Ovary (tissue), 3 donors: ENCODE measurements around the gene GBP6.

ENCODE experiments used
- CTCF ChIP-seq, 3 donors: fragments of 450-650 bp in 2 of 3; fragments of 200-600 bp in 1 of 3; IDR thresholded peaks; one replicate each; pipeline versions ENCODE4 v1.5.1 to v1.8.0; 2016 to 2022; ENCODE audit warnings: antibody characterized with exemption in 3 of 3, mild to moderate bottlenecking in 1 of 3
- POLR2A ChIP-seq: fragments of 450-650 bp; IDR thresholded peaks from one replicate; pipeline ENCODE4 v1.6.1; 2017; ENCODE audit warnings: antibody characterized with exemption, mild to moderate bottlenecking, moderate library complexity
- donor health status: DM: no; HTN: no; CAD: no.

DNA sequence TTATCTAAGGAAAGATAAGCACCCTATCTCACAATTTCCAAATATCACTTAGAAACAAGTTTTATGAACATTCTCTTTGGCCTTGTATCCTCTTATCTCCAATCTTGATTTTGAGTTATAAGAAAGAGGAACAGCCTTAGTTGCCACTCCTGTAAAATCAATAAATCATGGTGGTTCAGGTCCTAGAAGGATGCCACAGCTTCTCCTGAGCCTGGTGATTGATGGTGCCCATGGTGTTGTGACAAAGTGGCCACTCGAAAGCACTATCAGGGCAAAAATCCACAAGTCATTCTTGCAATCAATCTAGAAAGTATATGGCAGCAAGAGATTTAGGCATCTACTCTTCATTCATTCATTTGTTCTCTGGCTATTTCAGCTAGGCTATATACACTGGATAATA lies 27.8 kb downstream of the GBP6 start:
- TF ChIP-seq POLR2A, result no peak
- TF ChIP-seq CTCF (IDR thresholded peaks at IDR 0.05), result no peak
